Neural crest cell (in vitro differentiated cells): Measurements from ENCODE around the gene GAGE10. TPM values are rescaled to one million over a fixed set of nuclear protein-coding genes. Genes with fewer than 3 reads are reported as not detected.
A peak's percentile ranks its signal among the peaks of the same experiment; 100 is the strongest.
"Not testable (repeated sequence)": the region's sequence is repeated elsewhere in the genome, so short reads cannot be mapped to it uniquely, and the experiment has no call there.

ENCODE experiments used
- DNase-seq: peaks from one replicate; pipeline ENCODE4 v3.0.0; 2021; ENCODE audit warnings: low read depth, mixed read lengths, low spot score
- H3K27ac Mint-ChIP-seq: one replicate; pipeline ENCODE4 v1.8.0; 2021; ENCODE audit warnings: mild to moderate bottlenecking, mixed read lengths; ENCODE audit not compliant: unreplicated experiment
- H3K27me3 Mint-ChIP-seq: 2 replicates; pipeline ENCODE4 v1.8.0; 2021; ENCODE audit warnings: low read depth, mild to moderate bottlenecking, mixed read lengths
- H3K36me3 Mint-ChIP-seq: 2 replicates; pipeline ENCODE4 v1.8.0; 2021; ENCODE audit warnings: low read depth, mild to moderate bottlenecking, mixed read lengths
- H3K4me1 Mint-ChIP-seq: 2 replicates; pipeline ENCODE4 v1.8.0; 2021; ENCODE audit warnings: mixed read lengths
- H3K4me3 Mint-ChIP-seq: one replicate; pipeline ENCODE4 v1.8.0; 2021; ENCODE audit warnings: mild to moderate bottlenecking, mixed read lengths
- H3K9me3 Mint-ChIP-seq: 2 replicates; pipeline ENCODE4 v1.8.0; 2021; ENCODE audit warnings: mixed read lengths
- CTCF ChIP-seq: fragments of 200-600 bp; sonication (generic); conservative IDR thresholded peaks from 2 replicates; pipeline ENCODE4 v1.5.0; 2021; ENCODE audit warnings: antibody characterized with exemption, mild to moderate bottlenecking
- total RNA-seq: library from RNA; stranded (reverse); gene quantifications from 2 replicates; pipeline ENCODE4 v1.2.1, GENCODE V29; 2021

GAGE10 gene
- total RNA-seq, 1 donor from 2014 or later = not detected

- Mint-ChIP-seq H3K27ac (no peak overlapping the region), H3K9me3 (no peaks in the 10 kb centered on the region), H3K4me3 (no peak overlapping the region), H3K27me3 (peaks cover 2% of the 10 kb centered on the region), H3K4me1 (peaks cover 4% of the 10 kb centered on the region), H3K36me3 (no peaks in the 10 kb centered on the region)
- DNase-seq = no peak
- TF ChIP-seq CTCF = no peak
Measured at GRCh38 chrX:49292400-49293362, 10.8 kb upstream of the GAGE10 start.

- H3K4me3 Mint-ChIP-seq, H3K9me3 Mint-ChIP-seq, H3K36me3 Mint-ChIP-seq, H3K4me1 Mint-ChIP-seq, H3K27ac Mint-ChIP-seq, DNase-seq, H3K27me3 Mint-ChIP-seq: not testable (repeated sequence)
Measured at GRCh38 chrX:49299293-49299692, 4.2 kb upstream of the GAGE10 start.

- Mint-ChIP-seq H3K27ac (no peak overlapping the region), H3K27me3 (no peaks in the 10 kb centered on the region), H3K4me3 (no peak overlapping the region), H3K4me1 (no peaks in the 10 kb centered on the region), H3K9me3 (no peaks in the 10 kb centered on the region), H3K36me3 (no peaks in the 10 kb centered on the region)
- no peak for DNase-seq
- no peak for TF ChIP-seq CTCF
Measured at GRCh38 chrX:49300703-49301102, 2.7 kb upstream of the GAGE10 start.

- not testable (repeated sequence) for H3K9me3 Mint-ChIP-seq
Measured at GRCh38 chrX:49307775-49308174, 4.3 kb downstream of the GAGE10 start.

GRCh38 chrX:49308604-49309269, 5.3 kb downstream of the GAGE10 start:
- TF ChIP-seq CTCF = no peak
- Mint-ChIP-seq H3K4me1 (peaks cover 21% of the 10 kb centered on the region), H3K9me3 (peaks cover 5% of the 10 kb centered on the region), H3K4me3 (no peak overlapping the region), H3K36me3 (no peaks in the 10 kb centered on the region), H3K27me3 (peaks cover 13% of the 10 kb centered on the region), H3K27ac (no peak overlapping the region)
- no peak for DNase-seq

More at GRCh38 chrX:49307775-49308174, 4.3 kb downstream of the GAGE10 start:
- not testable (repeated sequence) for H3K27ac Mint-ChIP-seq, H3K4me3 Mint-ChIP-seq, DNase-seq, H3K36me3 Mint-ChIP-seq
- peaks cover 13% of the 10 kb centered on the region for H3K27me3 Mint-ChIP-seq
- H3K4me1 Mint-ChIP-seq = peaks cover 21% of the 10 kb centered on the region

GRCh38 chrX:49309401-49309981, 6.0 kb downstream of the GAGE10 start:
- TF ChIP-seq CTCF = no peak
- Mint-ChIP-seq H3K27ac (peak overlapping the region; percentile 57), H3K4me1 (peaks cover 21% of the 10 kb centered on the region), H3K36me3 (no peaks in the 10 kb centered on the region), H3K4me3 (no peak overlapping the region), H3K27me3 (peaks cover 13% of the 10 kb centered on the region), H3K9me3 (peaks cover 5% of the 10 kb centered on the region)
- no peak for DNase-seq
